Adrenal gland (tissue), 12 donors: ENCODE results near the gene TAGLN. TPM values are rescaled to one million over a fixed set of nuclear protein-coding genes. Genes with fewer than 3 reads are reported as not detected.

Experiments used
- DNase-seq, 7 donors: peaks; one replicate each; pipeline ENCODE4 v3.0.0-alpha.2; 2019 to 2020
- H3K27ac ChIP-seq, 5 donors: fragments of 200-600 bp; sonication (generic) in 4 of 5; 1 replicate in 3 of 5; 2 replicates in 2 of 5; pipeline versions ENCODE4 v1.5.1 to v1.8.0; 2016 to 2020; ENCODE audit warnings: mild to moderate bottlenecking in 1 of 5
- H3K27me3 ChIP-seq: fragments of 200-600 bp; 2 replicates; pipeline ENCODE4 v1.8.0; 2021
- H3K36me3 ChIP-seq, 2 donors: fragments of 200-600 bp; replicated peaks in 1 of 2; 1 replicate in 1 of 2; 2 replicates in 1 of 2; pipeline versions ENCODE4 v1.5.1 to v1.8.0; 2018 to 2022
- H3K4me1 ChIP-seq, 2 donors: fragments of 200-600 bp; replicated peaks in 1 of 2; 1 replicate in 1 of 2; 2 replicates in 1 of 2; pipeline versions ENCODE4 v1.5.1 to v1.8.0; 2018 to 2021
- H3K4me3 ChIP-seq, 4 donors: fragments of 200-600 bp; sonication (generic) in 3 of 4; one replicate each; pipeline ENCODE4 v1.5.1; 2016 to 2018
- H3K9me3 ChIP-seq, 3 donors: fragments of 200-600 bp; sonication (generic) in 1 of 3; replicated peaks in 1 of 3; 1 replicate in 2 of 3; 2 replicates in 1 of 3; pipeline versions ENCODE4 v1.5.1 to v1.8.0; 2016 to 2021
- POLR2A ChIP-seq, 2 donors: fragments of 450-650 bp; IDR thresholded peaks; one replicate each; pipeline ENCODE4 v1.6.1; 2017; ENCODE audit warnings: antibody characterized with exemption in 2 of 2, mild to moderate bottlenecking in 2 of 2, moderate library complexity in 1 of 2
- WGBS, 4 donors: extraction: QIAGEN DNeasy Blood & Tissue Kit in 2 of 4; methylation state at CpG; one replicate each; pipeline versions ENCODE4 v1.1.5 to v1.1.7; 2013 to 2017; 5-methylcytosine and 5-hydroxymethylcytosine counted together
- intact Hi-C, 2 donors: fragments of 100-400 bp; cut with DNase I; formaldehyde crosslinking; loops; one replicate each; pipeline versions ENCODE4 v1.14.1 to v1.15.0; 2022 to 2023
- polyA plus RNA-seq, 3 donors: library from polyadenylated mRNA; stranded (reverse); fragments of 200-250 nt in 2 of 3; fragments of 350-450 nt in 1 of 3; fragmentation: Illumina TruSeq in 1 of 3; extraction: RNeasy Lipid Tissue Mini Kit (QIAGEN cat#74804) in 1 of 3; gene quantifications; one replicate each; pipeline ENCODE4 v1.2.3, GENCODE V29; 2013 to 2014
- total RNA-seq, 9 donors: library from RNA; depleted of rRNA in 4 of 9; stranded (reverse); fragments of >200 nt in 4 of 9; fragments of 120-200 nt in 1 of 9; fragmentation: NEBNext Ultra II Directional in 1 of 9; extraction: Animal tissue kit (Norgen Biotek cat#: 25700) in 1 of 9; gene quantifications; one replicate each; pipeline versions ENCODE4 v1.1.0 to v1.2.4, GENCODE V29; 2013 to 2023
- TF ChIP-seq, protein P1 (sequence below), 6 experiments: fragments of 450-650 bp in 4 of 6; fragments of 200-600 bp in 2 of 6; sonication (generic) in 1 of 6; IDR thresholded peaks; 1 replicate in 5 of 6; 2 replicates in 1 of 6; pipeline versions ENCODE4 v1.5.1 to v1.8.0; 2016 to 2021; ENCODE audit warnings: antibody characterized with exemption in 6 of 6, mild to moderate bottlenecking in 2 of 6, moderate library complexity in 1 of 6
- donor health status: healthy with polysubstance abuse.
- donor health status: Bipolar disorder and iron deficiency.
- donor health status: DM: yes; HTN: yes; CAD: no.
- donor health status: DM: no; HTN: no; CAD: no.
- donor health status: DM: no; HTN: no; CAD: no.
- donor health status: DM: yes; HTN: yes; CAD: no.

TAGLN gene
- total and polyA plus RNA-seq, 12 donors: 37.1 to 1,290 (median 739) TPM

DNA sequence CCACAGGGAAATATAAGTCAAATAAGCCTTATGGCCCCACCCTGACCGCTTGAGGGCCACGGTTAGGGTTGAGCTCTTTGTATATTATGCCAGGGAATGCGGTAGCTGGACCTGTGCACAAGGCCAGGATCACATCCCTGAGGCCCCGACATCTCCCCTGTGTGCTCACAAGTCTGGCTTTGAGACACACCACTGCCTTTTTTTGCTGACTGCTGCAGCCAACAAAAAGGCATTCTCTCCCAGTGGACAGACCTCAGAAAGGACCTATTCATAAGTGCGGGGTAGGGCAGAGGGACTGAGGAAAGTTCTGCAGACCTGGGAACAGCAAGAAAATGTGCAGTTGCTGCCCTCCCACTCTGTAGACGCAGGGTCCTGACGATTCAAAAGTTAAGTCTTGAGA is 24.1 kb upstream of the TAGLN start:
- intact Hi-C loops: no loop called here
- DNase-seq: peak in 2 of 7 donors; percentile 7 to 49
- H3K27ac ChIP-seq: no peak overlapping the region
- H3K9me3 ChIP-seq: no peaks in the 10 kb centered on the region
- H3K4me1 ChIP-seq: peaks cover 15 to 44% of the 10 kb centered on the region in 2 donors
- H3K4me3 ChIP-seq: no peak overlapping the region
- H3K36me3 ChIP-seq: peaks cover 0 to 11% of the 10 kb centered on the region in 2 donors
- WGBS, 4 donors: 65 to 73% (median 67%) methylated on average over 5 to 7 of the region's 7 CpGs
- H3K27me3 ChIP-seq: no peaks in the 10 kb centered on the region
- TF ChIP-seq POLR2A (IDR thresholded peaks at IDR 0.05): no peak
- TF ChIP-seq, protein P1, sequence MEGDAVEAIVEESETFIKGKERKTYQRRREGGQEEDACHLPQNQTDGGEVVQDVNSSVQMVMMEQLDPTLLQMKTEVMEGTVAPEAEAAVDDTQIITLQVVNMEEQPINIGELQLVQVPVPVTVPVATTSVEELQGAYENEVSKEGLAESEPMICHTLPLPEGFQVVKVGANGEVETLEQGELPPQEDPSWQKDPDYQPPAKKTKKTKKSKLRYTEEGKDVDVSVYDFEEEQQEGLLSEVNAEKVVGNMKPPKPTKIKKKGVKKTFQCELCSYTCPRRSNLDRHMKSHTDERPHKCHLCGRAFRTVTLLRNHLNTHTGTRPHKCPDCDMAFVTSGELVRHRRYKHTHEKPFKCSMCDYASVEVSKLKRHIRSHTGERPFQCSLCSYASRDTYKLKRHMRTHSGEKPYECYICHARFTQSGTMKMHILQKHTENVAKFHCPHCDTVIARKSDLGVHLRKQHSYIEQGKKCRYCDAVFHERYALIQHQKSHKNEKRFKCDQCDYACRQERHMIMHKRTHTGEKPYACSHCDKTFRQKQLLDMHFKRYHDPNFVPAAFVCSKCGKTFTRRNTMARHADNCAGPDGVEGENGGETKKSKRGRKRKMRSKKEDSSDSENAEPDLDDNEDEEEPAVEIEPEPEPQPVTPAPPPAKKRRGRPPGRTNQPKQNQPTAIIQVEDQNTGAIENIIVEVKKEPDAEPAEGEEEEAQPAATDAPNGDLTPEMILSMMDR (IDR thresholded peaks at IDR 0.05): no peak

DNA sequence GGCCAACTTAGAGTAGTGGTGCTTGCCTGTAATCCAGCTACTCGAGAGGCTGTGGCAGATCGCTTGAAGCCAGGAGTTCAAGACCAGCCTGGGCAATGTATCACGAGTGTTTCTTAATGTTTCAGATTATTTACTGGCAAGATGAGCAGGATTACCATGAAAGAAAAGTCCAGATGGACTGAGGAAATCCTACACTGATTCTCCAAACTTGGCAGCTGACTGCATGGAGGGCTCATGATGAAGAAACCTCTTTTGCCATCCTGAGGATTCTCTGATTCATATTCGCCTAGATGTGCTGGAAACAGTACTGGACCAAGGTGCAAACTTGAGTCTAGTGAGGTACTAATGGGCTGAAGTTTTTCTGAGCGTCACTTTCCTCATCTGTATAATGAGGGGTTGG is 23.4 kb upstream of the TAGLN start:
- TF ChIP-seq, protein P1 (IDR thresholded peaks at IDR 0.05): no peak
- no peak for TF ChIP-seq POLR2A (IDR thresholded peaks at IDR 0.05)

DNA sequence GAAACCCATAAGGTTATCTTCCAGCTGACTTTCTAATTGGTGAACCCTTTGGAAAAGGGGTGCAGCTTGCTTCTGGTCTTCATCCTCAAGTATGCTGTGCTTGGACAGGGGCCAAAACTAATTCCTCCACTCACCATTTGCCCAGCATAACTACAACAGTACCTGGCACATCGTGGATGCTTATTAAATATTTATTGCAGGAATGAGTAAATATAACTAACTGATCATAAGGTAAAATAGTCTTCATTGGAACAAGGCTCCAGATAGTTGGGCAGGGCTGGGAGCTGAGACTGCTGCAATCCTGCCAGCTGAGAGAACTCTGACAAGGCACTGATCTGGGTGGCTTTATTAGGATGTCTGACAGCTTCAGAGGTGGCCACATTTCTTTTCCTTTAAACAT is 23.0 kb upstream of the TAGLN start:
- DNase-seq: peak in 3 of 7 donors; percentile 7 to 44 (median 23)
- Histone ChIP-seq H3K27ac (no peak overlapping the region), H3K36me3 (no peaks in the 10 kb centered on the region), H3K4me3 (no peak overlapping the region), H3K4me1 (peaks cover 25 to 47% of the 10 kb centered on the region in 2 donors), H3K9me3 (no peaks in the 10 kb centered on the region), H3K27me3 (no peaks in the 10 kb centered on the region)
- WGBS, 4 donors: 70 to 88% (median 72%) methylated on average over 1 of the region's 1 CpG
- intact Hi-C loops: no loop called here
- TF ChIP-seq, protein P1 (IDR thresholded peaks at IDR 0.05): no peak
- TF ChIP-seq POLR2A (IDR thresholded peaks at IDR 0.05): no peak

More for the DNA sequence above, 23.4 kb upstream of the TAGLN start:
- H3K36me3 ChIP-seq: peaks cover 0 to 4% of the 10 kb centered on the region in 2 donors
- DNase-seq: no peak
- no peak overlapping the region for H3K27ac ChIP-seq
- H3K4me3 ChIP-seq: no peak overlapping the region
- no peaks in the 10 kb centered on the region for H3K27me3 ChIP-seq
- 84 to 90% (median 86%) methylated on average over 5 of the region's 5 CpGs for WGBS, 4 donors
- intact Hi-C loops: no loop called here
- no peaks in the 10 kb centered on the region for H3K9me3 ChIP-seq
- peaks cover 20 to 47% of the 10 kb centered on the region in 2 donors for H3K4me1 ChIP-seq

DNA sequence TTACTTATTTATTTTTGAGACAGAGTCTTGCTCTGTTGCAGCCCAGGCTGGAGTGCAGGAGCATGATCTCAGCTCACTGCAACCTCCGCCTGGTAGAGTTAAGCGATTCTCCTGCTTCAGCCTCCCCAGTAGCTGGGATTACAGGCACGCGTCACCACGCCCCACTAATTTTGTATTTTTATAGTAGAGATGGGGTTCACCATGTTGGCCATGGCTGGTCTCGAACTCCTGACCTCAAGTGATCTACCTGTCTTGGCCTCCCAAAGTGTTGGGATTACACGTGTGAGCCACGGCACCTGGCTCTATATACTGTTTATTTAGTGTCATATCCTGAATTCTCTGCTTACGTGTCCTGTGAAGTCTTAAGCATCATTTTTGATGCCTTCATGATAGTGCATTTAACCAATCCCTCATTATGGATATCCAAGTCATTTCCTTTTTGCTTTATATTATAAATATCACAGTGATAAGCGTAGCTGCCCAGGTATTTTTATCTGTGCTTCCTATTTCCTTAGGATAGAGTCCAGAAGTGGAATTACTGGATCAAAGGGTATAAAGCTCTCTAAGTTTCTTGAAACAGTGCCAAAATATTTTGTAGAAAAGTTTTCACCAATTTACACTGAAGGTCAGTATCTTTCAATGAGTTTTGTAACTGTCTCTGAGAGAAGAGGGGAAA is 21.5 kb upstream of the TAGLN start:
- WGBS, 4 donors: 70 to 81% (median 76%) methylated on average over 9 to 10 of the region's 10 CpGs
- intact Hi-C loops: no loop called here
- H3K27me3 ChIP-seq: no peaks in the 10 kb centered on the region
- DNase-seq: peak in 3 of 7 donors; percentile 16 to 51 (median 23)
- H3K27ac ChIP-seq: peak overlapping the region in 3 of 5 donors; percentile 91 to 93 (median 93)
- peaks cover 25 to 39% of the 10 kb centered on the region in 2 donors for H3K4me1 ChIP-seq
- peak overlapping the region in 1 of 4 donors; percentile 82 for H3K4me3 ChIP-seq
- H3K36me3 ChIP-seq: peaks cover 0 to 8% of the 10 kb centered on the region in 2 donors
- TF ChIP-seq POLR2A (IDR thresholded peaks at IDR 0.05): no peak
- TF ChIP-seq, protein P1 (IDR thresholded peaks at IDR 0.05): no peak
- no peaks in the 10 kb centered on the region for H3K9me3 ChIP-seq
